Measurements from ENCODE around the gene REG3G. TPM values are rescaled to one million over a fixed set of nuclear protein-coding genes. Genes with fewer than 3 reads are reported as not detected.

The REG3G gene
- total RNA-seq, 3 donors from 2014 or later (not counting 1 experiment from before 2014, with no cell fraction given): not detected

DNA sequence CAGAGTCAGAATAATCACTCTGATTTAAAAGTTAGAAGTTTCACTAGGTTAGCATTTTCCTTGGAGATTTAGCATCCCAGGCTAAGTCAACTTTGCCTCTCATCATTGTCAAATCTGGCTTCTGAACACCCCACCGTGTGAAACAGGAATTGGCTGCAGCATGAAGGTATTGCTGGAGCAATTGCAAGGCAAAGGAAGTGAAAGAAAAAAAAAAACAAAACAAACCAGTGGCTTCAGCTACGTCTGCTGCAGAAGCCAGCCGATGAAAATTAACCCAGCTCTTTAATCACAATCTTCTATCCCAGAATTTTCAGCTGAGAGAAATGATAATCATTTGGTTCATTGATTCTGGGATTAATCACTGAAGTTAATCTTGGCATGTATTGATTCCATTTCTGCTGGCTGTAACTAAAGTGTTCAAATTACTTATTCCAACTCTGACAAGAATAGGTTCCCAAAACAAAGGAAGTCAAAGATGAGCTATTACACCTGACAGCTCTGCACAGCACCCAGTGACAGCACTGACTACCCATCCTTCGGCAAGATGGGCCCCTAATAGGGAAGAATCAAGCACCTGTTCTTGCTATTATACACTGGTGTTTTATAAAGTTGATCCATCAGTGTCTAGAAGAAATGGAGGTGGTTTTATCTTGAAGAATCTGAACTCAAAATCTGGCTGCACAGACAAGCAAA is 42.7 kb upstream of the REG3G start:
- H3K4me3 Mint-ChIP-seq: no peak overlapping the region
- TF ChIP-seq, protein P1, sequence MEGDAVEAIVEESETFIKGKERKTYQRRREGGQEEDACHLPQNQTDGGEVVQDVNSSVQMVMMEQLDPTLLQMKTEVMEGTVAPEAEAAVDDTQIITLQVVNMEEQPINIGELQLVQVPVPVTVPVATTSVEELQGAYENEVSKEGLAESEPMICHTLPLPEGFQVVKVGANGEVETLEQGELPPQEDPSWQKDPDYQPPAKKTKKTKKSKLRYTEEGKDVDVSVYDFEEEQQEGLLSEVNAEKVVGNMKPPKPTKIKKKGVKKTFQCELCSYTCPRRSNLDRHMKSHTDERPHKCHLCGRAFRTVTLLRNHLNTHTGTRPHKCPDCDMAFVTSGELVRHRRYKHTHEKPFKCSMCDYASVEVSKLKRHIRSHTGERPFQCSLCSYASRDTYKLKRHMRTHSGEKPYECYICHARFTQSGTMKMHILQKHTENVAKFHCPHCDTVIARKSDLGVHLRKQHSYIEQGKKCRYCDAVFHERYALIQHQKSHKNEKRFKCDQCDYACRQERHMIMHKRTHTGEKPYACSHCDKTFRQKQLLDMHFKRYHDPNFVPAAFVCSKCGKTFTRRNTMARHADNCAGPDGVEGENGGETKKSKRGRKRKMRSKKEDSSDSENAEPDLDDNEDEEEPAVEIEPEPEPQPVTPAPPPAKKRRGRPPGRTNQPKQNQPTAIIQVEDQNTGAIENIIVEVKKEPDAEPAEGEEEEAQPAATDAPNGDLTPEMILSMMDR (IDR thresholded peaks at IDR 0.05): no peak
- Histone ChIP-seq H3K9me3 (ENCODE audit: control insufficient read depth, insufficient read depth, low read length) (no peaks in the 10 kb centered on the region), H3K27me3 (ENCODE audit: control insufficient read depth, insufficient read depth, low read length) (no peaks in the 10 kb centered on the region), H3K27ac (ENCODE audit: low read length) (no peak overlapping the region), H3K36me3 (ENCODE audit: control insufficient read depth, insufficient read depth, low read length) (no peaks in the 10 kb centered on the region), H3K4me1 (ENCODE audit: control insufficient read depth, insufficient read depth, low read length) (no peaks in the 10 kb centered on the region), H3K4me3 (ENCODE audit: low read length) (no peak overlapping the region)
- 36% methylated on average over 2 of the region's 4 CpGs for WGBS (ENCODE audit: insufficient coverage)
- H3K9me3 Mint-ChIP-seq: peaks cover 0 to 2% of the 10 kb centered on the region in 2 donors
- ATAC-seq: no peak
- no peaks in the 10 kb centered on the region for H3K4me1 Mint-ChIP-seq
- no peaks in the 10 kb centered on the region for H3K27me3 Mint-ChIP-seq (ENCODE audit: low read depth in 2 of 2)
- DNase-seq: no peak
- no peak overlapping the region for H3K27ac Mint-ChIP-seq
- intact Hi-C loops (cut with micrococcal nuclease): no loop called here
- no peaks in the 10 kb centered on the region for H3K36me3 Mint-ChIP-seq

DNA sequence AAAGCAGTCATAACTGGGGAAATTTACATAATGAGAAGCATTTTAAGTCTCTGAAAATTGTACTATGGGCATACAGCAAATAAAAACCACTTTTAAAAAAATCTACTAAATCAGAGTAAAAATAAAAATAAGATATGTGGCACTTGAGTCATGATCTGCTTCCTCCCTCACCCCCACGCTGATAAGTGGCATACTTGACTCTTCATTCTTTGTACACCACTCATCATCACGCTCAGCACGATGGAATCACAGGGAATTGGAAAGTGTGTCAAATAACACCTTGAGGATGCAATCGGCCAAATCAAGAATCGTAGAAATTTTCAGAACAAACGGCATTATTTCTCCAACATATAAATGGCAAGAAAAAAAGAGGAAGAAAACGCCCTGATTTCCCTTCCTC is 41.1 kb upstream of the REG3G start:
- Mint-ChIP-seq H3K9me3 (peaks cover 0 to 2% of the 10 kb centered on the region in 2 donors), H3K36me3 (no peaks in the 10 kb centered on the region), H3K27me3 (ENCODE audit: low read depth in 2 of 2) (no peaks in the 10 kb centered on the region), H3K27ac (no peak overlapping the region), H3K4me3 (no peak overlapping the region), H3K4me1 (no peaks in the 10 kb centered on the region)
- TF ChIP-seq, protein P1 (IDR thresholded peaks at IDR 0.05): no peak
- DNase-seq (no peak), ATAC-seq (no peak)
- WGBS (ENCODE audit: insufficient coverage): 84% methylated on average over 6 of the region's 7 CpGs
- Histone ChIP-seq H3K27me3 (ENCODE audit: control insufficient read depth, insufficient read depth, low read length) (no peaks in the 10 kb centered on the region), H3K36me3 (ENCODE audit: control insufficient read depth, insufficient read depth, low read length) (no peaks in the 10 kb centered on the region), H3K27ac (ENCODE audit: low read length) (no peak overlapping the region), H3K4me1 (ENCODE audit: control insufficient read depth, insufficient read depth, low read length) (no peaks in the 10 kb centered on the region), H3K9me3 (ENCODE audit: control insufficient read depth, insufficient read depth, low read length) (no peaks in the 10 kb centered on the region), H3K4me3 (ENCODE audit: low read length) (no peak overlapping the region)
- intact Hi-C loops (cut with micrococcal nuclease): no loop called here

DNA sequence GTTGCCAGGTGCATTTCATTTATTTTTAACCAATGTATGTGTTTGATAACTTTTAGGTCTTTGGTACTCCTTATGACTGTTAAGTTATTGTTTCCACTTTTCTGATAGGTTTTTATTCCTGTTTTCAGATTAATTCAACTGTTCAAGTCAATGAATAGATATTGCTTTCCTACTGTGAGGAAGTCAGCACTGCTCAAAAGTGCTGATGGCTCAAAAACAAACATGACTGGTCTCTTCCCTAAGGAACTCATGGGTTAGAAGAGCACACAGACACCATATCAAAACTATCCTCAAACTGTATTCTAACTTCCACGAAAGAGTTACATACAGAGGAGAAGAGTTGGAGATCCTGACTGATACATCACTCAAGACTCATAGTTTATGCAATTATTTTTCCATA is 39.9 kb upstream of the REG3G start:
- TF ChIP-seq, protein P1 (IDR thresholded peaks at IDR 0.05): no peak
- ATAC-seq: no peak

DNA sequence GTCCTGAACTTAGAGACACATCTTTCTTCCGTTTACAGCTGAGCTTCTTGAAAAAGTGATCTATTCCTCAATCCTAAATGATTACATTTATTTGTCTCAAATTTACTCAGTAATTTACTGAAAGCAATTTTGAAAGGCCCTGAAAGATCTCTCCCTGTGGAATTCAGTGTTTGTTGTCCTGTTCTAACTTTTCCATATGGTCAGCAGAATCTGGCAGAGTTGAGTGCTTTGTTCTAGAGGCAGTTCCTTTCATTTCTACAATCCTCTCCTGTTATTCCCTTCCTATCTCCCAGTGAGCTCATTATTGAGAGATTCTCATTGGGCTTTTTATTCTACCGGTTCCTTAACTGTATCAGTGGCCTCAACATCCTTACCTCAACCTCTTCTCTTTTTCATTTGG is 36.5 kb upstream of the REG3G start:
- Mint-ChIP-seq H3K27me3 (ENCODE audit: low read depth in 2 of 2) (peaks cover 18 to 19% of the 10 kb centered on the region in 2 donors), H3K36me3 (peaks cover 5% of the 10 kb centered on the region), H3K4me1 (no peaks in the 10 kb centered on the region), H3K27ac (no peak overlapping the region), H3K9me3 (peaks cover 0 to 4% of the 10 kb centered on the region in 2 donors), H3K4me3 (no peak overlapping the region)
- H3K36me3 ChIP-seq (ENCODE audit: control insufficient read depth, insufficient read depth, low read length): no peaks in the 10 kb centered on the region
- intact Hi-C loops (cut with micrococcal nuclease): no loop called here
- no peak for ATAC-seq
- H3K4me3 ChIP-seq (ENCODE audit: low read length): no peak overlapping the region
- TF ChIP-seq, protein P1 (IDR thresholded peaks at IDR 0.05): no peak
- no peak overlapping the region for H3K27ac ChIP-seq (ENCODE audit: low read length)
- peaks cover 9% of the 10 kb centered on the region for H3K9me3 ChIP-seq (ENCODE audit: control insufficient read depth, insufficient read depth, low read length)
- no peak for DNase-seq
- H3K27me3 ChIP-seq (ENCODE audit: control insufficient read depth, insufficient read depth, low read length): peaks cover 6% of the 10 kb centered on the region
- no peaks in the 10 kb centered on the region for H3K4me1 ChIP-seq (ENCODE audit: control insufficient read depth, insufficient read depth, low read length)
- 93% methylated on average over 2 of the region's 2 CpGs for WGBS (ENCODE audit: insufficient coverage)

More for the DNA sequence above, 39.9 kb upstream of the REG3G start:
- H3K36me3 ChIP-seq (ENCODE audit: control insufficient read depth, insufficient read depth, low read length): no peaks in the 10 kb centered on the region
- peaks cover 0 to 2% of the 10 kb centered on the region in 2 donors for H3K9me3 Mint-ChIP-seq
- H3K27me3 ChIP-seq (ENCODE audit: control insufficient read depth, insufficient read depth, low read length): no peaks in the 10 kb centered on the region
- WGBS (ENCODE audit: insufficient coverage): 56% methylated on average over 1 of the region's 1 CpG
- no peaks in the 10 kb centered on the region for H3K4me1 ChIP-seq (ENCODE audit: control insufficient read depth, insufficient read depth, low read length)
- no peak for DNase-seq
- no peak overlapping the region for H3K27ac Mint-ChIP-seq
- intact Hi-C loops (cut with micrococcal nuclease): no loop called here
- no peak overlapping the region for H3K27ac ChIP-seq (ENCODE audit: low read length)
- H3K4me1 Mint-ChIP-seq: no peaks in the 10 kb centered on the region
- H3K4me3 ChIP-seq (ENCODE audit: low read length): no peak overlapping the region
- no peak overlapping the region for H3K4me3 Mint-ChIP-seq
- no peaks in the 10 kb centered on the region for H3K27me3 Mint-ChIP-seq (ENCODE audit: low read depth in 2 of 2)
- no peaks in the 10 kb centered on the region for H3K9me3 ChIP-seq (ENCODE audit: control insufficient read depth, insufficient read depth, low read length)
- no peaks in the 10 kb centered on the region for H3K36me3 Mint-ChIP-seq
